HG02938 (cell line): ENCODE results near the gene STX8.
"Not testable (repeated sequence)": the region's sequence is repeated elsewhere in the genome, so short reads cannot be mapped to it uniquely, and the experiment has no call there.

ENCODE experiments used
- ATAC-seq: cut with Tn5 transposase; IDR thresholded peaks from one replicate; pipeline ENCODE4 v1.9.1; 2021; ENCODE audit warnings: mild to moderate bottlenecking, moderate library complexity; ENCODE audit not compliant: unreplicated experiment

Gene STX8

DNA sequence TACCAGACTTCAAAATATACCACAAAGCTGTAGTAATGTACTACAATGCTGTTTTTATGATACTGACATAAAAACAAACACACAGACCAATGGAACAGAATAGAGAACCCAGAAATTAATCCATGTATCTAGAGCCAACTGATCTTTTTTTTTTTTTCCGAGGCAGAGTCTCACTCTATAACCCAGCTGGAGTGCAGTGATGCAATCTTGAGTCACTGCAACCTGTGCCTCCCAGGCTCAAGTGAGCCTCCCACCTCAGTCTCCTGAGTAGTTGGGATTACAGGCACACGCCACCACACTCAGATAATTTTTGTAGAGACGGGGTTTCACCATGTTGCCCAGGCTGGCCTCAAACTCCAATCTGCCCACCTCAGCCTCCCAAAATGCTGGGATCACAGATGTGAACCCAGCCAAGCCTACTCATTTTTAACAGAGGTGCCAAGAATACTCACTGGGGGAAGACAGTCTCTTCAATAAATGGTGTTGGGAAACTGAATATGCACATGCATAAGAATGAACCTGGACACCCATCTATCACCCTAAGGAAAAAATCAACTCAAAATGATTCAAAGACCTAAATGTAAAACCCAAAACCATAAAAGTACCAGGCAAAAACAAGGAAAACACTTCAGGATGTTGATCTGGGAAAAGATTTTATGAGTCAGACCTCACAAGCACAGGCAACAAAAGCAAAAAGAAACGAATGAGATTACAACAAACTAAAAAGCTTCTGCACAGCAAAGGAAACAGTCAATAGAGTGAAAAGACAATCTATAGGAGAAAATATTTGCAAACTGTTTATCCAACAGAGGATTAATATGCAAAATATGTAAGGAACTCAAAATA lies 63.1 kb downstream of the STX8 start:
- ATAC-seq: no peak

DNA sequence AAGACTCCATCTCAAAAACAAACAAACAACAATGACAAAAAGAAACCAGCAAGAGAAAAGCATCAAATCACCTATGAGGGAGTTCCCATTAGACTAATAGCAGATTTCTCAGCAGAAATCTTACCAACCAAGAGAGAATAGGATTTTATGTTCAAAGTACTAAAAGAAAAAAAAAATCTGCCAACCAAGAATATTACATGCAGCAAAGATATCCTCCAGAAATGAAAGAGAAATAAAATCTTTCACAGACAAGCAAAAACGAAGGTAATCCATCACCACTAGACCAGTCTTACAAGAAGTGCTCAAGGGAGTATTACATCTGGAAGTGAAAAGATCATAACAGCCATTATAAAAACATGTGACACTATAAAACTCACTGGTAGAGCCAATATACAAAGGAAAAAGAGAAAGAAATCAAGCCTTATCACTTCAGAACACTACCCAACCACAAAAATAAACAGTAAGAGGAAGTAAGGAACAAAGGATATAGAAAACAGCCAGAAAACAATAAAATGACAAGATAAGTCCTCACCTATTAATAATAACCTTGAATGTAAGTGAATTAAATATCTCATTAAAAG lies 66.3 kb downstream of the STX8 start:
- ATAC-seq: no peak

DNA sequence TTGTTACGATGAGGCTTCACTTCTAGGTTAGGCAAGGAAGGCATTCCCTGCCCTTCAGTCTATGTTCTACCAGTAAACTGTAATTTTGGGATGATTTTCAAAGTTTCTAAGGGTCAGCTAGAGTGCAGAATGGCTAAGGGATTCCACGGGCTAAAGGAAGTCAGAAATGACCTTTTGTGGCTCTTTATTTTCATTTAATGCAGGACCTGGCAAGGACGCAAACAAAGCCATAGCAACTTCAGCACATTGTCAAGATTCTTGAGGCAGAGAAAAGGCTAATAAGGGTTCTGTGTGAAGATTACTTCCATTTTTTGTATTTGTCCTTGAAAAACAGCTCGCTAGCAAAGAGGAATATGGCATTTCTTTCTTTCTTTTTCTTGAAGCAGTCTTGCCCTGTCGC lies 76.6 kb downstream of the STX8 start:
- no peak for ATAC-seq

DNA sequence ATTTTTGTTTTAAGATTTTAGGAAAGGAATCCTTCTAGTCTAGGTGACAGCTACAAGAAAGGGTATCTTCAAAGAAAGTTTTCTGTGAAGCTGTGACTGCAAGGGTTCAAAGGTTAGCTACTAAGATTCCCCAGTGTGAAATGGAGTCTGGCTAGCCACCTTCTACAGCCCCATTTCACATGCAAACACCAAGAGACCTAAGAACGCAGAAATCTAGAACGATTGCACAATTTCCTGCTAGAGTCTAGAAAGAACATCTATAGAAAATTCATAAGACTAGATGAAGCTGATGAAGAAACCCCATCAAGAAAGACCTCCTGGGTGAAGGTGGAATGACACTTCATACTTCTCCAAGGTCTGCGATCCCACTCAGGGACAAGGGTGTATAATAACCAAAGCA lies 77.1 kb downstream of the STX8 start:
- no peak for ATAC-seq

DNA sequence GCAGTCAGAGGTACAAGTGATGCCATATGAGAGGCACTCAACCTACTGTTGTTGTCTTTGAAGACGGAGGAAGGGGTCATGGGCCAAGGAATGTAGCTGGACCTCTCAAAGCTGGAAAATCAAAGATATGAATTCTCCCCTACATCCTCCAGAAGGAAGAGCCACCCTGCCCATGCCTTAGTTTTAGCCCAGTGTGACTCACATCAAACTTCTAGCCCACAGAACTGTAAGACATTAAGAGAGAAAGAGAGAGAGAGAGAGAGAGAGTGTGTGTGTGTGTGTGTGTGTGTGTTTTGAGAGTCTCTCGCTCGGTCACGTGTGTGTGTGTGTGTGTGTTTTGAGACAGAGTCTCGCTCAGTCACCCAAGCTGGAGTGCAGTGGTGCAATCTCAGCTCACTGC lies 87.1 kb downstream of the STX8 start:
- ATAC-seq: no peak

DNA sequence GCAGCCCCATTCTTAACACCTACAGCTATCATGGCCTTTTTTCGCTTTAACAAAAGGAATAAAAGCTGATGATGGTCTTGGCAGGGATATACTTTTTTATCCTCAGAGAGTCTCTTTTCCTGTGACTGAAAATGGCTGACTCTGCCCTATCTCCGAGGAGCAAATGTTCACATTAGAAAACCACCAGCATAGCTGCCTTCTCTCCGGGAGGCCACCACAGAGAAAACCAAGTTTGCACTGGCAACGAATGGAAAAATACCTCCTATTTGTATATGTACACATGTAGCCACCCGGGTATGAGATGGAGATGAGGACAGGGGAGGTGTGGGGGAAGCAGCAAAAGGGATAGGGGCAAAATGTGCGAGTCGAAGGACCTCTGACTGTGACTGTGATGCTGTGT lies 88.2 kb downstream of the STX8 start:
- ATAC-seq: no peak

DNA sequence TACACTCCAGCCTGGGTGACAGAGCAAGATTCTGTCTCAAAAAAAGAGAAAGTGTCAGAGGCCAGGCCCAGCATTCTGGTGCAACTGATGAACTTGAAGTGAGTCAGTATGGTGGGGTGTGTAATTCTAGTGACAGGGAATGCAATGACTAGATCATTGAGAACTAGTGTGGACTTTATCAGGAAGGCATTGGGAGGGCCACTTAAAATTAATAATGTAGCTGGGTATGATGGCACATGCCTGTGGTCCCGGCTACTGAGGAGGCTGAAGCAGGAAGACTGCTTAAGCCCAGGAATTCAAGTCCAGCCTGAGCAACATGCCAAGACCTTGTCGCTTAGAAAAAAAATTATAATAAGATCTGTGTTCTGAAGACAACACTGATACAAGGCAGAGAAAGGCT lies 90.8 kb downstream of the STX8 start:
- no peak for ATAC-seq

DNA sequence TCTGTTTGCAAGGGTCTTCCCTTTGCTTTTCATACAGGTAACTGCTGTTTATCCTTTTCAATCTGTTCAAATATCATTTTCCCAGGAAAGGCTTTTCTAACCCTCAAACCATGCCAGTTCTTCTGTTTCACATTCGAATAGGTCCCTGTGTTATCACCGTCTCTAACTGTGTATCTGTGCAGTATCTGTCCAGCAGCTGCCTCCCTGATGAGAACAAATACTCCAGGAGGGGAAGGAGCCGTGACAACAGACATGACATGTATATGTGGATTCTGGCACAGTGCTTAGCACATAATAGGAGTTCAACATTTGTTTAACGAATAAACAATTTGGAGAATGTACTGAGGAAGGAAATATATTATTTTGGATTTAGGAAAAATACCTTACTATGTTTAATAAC lies 95.7 kb downstream of the STX8 start:
- ATAC-seq: no peak

DNA sequence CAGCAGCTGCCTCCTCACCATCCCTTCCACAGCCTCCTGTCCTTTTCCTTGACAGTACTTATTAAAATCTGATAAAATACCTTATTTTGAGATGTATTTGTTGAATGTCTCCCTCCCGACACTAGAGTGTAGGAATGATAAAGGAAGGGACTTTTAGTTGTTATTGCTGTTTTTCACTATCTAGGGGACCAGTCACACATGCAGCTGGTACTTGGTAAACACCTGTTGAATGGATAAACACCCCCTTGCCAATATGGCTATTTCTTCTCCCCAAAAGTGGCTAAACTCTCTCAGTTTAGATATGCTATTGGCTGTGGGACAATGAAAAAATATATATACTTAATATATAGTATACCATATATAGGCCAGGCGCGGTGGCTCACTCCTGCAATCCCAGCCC lies 96.7 kb downstream of the STX8 start:
- ATAC-seq: no peak

DNA sequence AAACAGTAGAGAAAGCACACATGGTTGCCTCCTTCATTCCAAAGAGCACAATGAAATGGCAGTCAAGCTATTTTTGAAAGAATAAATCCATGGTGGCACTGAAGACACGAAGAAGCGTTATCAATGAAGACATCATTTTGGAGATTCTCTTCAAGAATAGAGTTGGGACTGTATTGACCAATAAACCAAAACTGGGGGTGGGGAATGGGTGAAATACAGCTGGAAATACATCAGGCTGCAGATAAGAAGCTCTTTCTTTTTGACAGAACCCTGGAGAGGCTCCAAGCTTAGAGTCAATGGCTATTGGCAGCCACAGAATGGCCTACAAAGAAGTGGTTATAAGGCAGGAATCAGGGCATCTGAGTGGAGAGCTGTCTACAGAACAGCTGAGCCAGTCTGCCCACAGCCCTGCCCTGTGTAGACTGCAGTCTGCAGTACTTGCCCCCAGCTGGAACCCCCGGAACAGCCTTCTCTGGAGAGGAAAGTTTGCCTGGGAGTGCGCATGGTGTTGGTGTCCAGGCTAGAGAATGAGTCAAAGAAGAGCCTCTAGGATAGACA lies 100.4 kb downstream of the STX8 start:
- ATAC-seq: no peak

DNA sequence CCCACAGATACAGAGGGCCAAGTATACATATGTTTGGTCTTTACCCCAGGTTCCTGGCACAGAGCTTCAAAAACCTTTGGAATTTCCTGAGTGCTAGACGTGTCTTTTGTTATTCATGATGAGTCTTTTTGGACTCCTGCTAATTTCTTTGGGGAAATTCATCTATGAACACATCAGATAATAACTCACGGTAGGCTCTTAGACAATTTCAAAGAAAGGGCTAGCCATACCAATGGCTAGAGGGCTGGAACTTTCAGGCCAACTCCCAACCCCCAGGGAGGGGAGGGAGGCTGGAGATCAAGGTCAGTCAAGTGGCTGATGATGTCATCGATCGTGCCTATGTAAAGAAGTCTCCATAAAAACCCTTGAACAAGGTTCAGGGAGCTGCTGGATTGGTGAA lies 101.9 kb downstream of the STX8 start:
- ATAC-seq: no peak

DNA sequence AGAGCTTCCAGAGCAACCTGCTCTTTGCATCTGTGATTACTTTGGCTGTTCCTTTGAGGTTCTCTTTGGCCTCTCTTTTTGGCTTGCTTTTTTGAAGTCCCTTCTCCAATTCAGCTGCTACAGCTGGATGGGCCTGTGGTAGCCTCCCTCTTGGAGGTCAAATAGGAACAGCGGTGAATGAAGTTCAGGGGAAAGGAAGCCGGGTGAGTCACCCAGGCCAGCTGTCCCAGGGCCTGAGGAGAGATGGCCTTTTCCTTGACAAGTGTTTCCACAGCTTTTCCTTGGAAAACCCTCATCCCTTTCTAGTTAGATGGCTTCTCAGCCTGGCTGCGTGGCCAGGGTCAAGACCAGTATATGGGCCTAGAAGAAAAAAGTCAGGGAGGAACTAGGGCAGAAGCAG lies 103.1 kb downstream of the STX8 start:
- no peak for ATAC-seq

DNA sequence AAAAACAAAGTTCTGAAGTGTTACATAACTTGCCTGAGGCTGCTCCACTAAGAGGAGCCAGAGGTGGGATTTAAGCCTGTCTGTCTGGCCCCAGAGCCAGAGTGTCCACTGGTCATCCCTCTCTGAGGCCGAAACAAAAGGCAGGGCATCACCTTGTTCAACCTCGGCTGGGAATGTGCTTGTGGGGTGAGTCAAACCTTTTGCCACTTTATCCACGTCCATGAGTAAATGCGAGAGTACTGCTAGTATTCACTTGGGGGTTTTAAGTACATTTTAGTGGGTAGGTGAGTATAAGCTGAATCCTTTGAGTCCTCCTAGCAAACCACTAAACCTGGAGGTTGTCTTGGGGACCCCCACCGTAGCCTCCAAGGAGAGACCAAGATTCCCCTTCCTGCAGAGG lies 103.5 kb downstream of the STX8 start:
- no peak for ATAC-seq

DNA sequence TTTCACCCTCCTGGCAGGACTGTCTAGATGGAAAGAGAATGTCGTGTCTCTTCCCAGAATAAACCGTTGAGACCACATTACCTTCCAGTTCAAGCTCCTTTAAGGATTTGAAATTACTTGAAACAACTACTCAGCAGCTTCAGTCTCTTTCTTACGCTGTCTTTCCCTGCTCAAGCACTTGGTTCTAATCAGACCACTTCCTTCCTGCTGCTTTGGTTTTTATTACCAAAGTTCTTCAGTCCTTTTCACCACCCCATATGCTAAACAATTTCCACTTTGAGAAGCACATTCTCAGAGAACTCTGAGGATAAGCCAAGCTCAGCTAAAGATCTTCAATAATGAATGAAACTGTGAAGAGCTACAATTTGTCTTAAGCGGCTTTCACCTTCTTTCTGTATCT lies 105.4 kb downstream of the STX8 start:
- no peak for ATAC-seq

DNA sequence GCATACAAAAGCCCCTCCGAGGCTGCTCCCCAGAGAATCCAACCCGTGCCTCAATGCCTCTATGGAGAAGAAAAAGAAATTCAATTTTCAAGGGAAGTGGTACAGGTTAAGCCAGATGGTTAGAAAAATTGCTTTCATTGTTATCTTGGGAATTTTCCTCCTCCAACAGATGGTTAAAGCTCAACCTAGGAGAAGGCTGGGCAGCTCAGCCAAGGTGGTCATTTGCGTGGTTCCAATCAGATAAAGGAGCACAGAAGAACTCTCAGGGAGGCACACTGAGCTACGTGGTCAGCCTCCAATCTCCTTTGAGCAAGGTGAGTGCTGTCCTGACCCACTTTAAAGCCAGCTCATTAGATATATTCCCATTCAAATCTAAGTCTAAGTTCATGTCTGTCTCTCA lies 106.7 kb downstream of the STX8 start:
- ATAC-seq: no peak

DNA sequence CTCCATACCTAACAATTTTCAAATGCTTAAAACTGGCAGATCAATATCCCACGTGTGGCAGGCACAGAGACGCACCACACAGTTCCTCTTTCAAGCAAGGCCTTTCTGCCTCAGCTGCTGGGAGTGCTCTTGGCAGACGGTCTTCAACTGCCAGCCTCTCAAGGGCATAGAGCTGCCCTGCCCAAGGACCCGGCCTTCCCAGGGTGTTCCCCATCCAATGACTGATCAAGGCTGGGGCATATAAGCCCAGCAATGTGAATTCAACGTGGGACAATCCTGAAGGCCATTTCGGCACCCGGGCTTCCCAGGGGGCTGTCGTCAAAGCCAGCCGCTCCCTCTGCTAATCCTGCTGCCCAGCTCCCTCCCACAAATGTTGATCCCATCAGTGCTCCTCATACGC lies 107.1 kb downstream of the STX8 start:
- ATAC-seq: no peak

DNA sequence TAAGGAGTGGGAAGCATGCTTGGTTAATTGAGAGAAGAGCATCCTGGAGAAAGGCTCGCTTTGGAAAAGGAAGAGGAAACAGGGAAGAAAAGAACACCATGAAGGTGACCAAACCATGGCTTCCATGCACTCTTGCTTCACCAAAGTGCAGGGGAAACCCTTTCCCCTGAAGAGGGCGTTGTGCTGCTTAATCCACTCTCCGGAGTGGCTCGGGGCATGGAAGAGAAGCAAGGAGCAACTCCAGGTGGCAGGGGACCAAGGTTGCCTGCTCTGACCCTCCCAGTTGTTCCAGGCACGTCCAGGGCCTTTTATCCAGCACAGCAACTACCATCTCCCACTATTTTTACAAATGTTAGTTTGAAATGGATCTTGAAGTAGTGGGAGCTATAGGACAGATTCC lies 108.1 kb downstream of the STX8 start:
- ATAC-seq: no peak

DNA sequence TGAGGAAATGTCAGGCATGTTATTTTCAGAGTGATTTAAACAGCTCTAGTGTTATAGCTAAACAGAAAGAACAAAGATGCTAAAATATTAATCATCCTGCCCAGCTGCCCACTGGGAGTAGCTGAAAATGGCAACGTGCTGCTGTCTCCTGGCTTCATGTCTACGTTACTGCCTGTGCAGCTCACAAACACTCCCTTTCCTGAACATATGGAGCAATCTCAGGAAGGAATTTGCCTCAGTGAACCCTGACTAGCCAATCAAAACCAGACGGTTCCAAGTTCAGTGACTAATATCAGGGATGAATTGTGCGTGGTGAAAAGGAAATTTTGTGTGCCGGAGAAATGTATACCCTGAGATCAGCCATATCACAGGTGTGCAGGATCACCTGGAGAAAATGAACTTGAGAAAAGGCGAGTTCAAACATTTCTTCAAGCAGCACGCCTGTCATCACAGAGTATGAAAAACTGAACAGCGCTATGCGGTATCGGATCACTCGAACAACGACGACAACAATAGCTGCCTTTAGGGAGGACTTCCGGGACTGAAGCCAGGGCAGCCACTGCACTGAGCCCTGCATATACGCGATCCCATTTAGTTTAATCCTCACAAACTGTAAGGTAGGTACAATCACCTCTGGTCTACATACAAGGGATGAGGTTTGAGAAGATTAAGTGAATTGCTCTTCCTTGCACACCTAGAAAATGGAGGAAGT lies 110.3 kb downstream of the STX8 start:
- ATAC-seq: no peak

DNA sequence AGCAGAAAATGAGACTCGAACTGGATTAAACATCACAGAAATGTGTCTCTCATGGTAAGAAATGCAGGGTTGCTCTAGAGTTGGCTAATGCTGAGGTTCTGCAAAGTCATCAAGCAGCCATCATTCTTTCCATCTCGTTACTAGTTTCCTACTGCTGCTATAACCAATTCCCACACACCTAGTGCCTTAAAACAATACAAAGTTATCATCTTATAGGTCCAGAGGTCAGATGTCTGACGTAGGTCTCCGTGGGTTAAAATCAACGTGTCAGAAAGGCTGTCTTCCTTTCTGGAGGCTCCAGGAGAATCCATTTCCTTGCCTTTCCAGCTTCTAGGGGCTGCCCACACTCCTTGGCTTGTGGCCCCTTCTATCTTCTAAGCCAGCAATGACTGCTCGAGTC lies 118.6 kb downstream of the STX8 start:
- ATAC-seq: no peak

DNA sequence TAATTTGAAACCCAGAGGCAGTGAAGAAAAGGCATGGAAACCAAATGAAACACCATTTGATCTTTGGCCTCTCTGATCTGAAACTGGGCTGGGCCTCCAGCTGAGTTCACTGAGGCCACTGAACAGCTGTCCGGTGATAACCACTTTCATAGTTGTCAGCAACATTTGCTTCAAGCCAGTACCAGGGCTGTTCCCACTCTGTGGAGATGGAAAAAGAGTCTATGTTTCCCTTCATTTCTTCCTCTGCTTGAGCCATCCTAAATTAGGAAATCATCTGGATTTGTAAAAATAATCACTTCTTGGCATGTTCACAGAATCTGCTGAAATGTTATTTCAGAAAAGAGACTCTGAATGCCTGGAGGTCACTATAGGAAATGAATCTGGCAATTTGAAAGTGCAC lies 119.3 kb downstream of the STX8 start:
- ATAC-seq: no peak

DNA sequence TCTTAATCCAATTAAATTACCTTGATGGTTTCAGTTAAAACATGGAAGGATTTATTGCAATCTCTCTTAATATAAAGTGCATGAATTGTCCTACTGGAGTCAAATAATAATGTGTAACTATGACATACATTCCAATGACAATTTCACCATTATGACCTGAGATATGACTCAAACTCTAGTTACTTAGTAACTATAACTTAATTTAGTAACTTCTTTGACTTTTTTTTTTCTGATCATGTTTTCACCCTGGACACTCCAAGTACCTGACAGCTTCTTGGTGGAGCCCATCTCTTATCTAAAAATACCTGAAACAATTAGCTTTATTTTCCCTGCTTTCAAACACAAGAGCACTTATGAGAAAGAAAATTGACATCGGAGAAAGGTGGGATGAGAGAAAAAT lies 123.7 kb downstream of the STX8 start:
- ATAC-seq: no peak

DNA sequence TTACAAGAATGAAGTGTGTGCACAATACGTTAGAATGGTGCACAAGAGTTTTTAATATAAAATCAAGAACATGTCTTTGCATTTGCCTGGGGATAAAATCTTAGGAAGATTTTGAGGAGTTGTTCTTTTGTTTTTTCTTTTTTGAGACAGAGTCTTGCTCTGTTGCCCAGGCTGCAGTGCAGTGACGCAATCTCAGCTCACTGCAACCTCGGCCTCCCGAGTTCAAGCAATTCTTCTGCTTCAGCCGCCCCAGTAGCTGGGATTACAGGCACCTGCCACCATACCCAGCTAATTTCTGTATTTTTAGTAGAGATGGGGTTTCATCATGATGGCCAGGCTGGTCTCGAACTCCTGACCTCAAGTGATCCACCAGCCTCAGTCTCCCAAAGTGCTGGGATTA lies 128.3 kb downstream of the STX8 start:
- not testable (repeated sequence) for ATAC-seq
